HCT116 (cell line): ENCODE results near the gene DOP1A. TPM values are rescaled to one million over a fixed set of nuclear protein-coding genes. Genes with fewer than 3 reads are reported as not detected.

Experiments
- ATAC-seq: fragments of 200-7000 bp; cut with Tn5 transposase; 2 replicates; pipeline ENCODE4 v1.9.1; 2020; ENCODE audit warnings: mild to moderate bottlenecking, moderate library complexity
- BruUV-seq: library from RNA; stranded (reverse); fragments of 400-500 nt; replicated peaks from 2 replicates; lab custom pipeline; 2021; lab: Mats Ljungman, UMichigan
- CTCF ChIA-PET: fragments of 300-600 bp; sonication (Branson Sonifier 250); formaldehyde crosslinking; loops from one replicate; lab custom pipeline; 2021; ENCODE audit warnings: antibody characterized with exemption; lab: Charles Lee
- POLR2A ChIA-PET: fragments of 300-600, 350-600 bp; sonication (Branson Sonifier 250); formaldehyde crosslinking; loops from one replicate; lab custom pipeline; 2021; ENCODE audit warnings: antibody characterized with exemption; lab: Charles Lee
- RAD21 ChIA-PET, 2 experiments: fragments of 300-600 bp; sonication (Branson Sonifier 250); formaldehyde crosslinking; loops; one replicate each; lab custom pipeline; 2023; ENCODE audit warnings: low total read pairs in 2 of 2; ENCODE audit not compliant: uncharacterized antibody in 2 of 2, unreplicated experiment in 2 of 2, low non-redundant PET in 1 of 2; lab: Charles Lee
- DNase-seq: peaks from one replicate; pipeline ENCODE4 v3.0.0-alpha.2; 2010; ENCODE audit warnings: low read depth, low spot score
- H2AFZ ChIP-seq: fragments of 200-600 bp; shearing (Covaris generic), sonication (generic); 2 replicates; pipeline ENCODE4 v1.6.1; 2017; ENCODE audit warnings: low read depth, mixed run types, mixed read lengths, antibody characterized with exemption, low read length; ENCODE audit not compliant: poor library complexity, severe bottlenecking
- H3K27ac ChIP-seq: 2 replicates; pipeline ENCODE4 v1.5.1; 2012; ENCODE audit warnings: low read depth, low read length
- H3K27me3 ChIP-seq: fragments of 200-600 bp; sonication (generic); 2 replicates; pipeline ENCODE4 v1.6.1; 2016; ENCODE audit warnings: mixed run types, low read length, mixed read lengths; ENCODE audit not compliant: insufficient read depth
- H3K36me3 ChIP-seq, 2 experiments: fragments of 200-500 bp in 1 of 2; fragments of 200-600 bp in 1 of 2; sonication (Bioruptor generic) in 1 of 2; sonication (generic) in 1 of 2; 2 replicates each; pipeline versions ENCODE4 v1.5.1 to v1.6.1; 2014 to 2016; ENCODE audit warnings: low read length in 2 of 2, inconsistent platforms in 1 of 2, mixed read lengths in 1 of 2, mixed run types in 1 of 2; ENCODE audit not compliant: insufficient read depth in 2 of 2, control insufficient read depth in 1 of 2
- H3K4me1 ChIP-seq, 2 experiments: fragments of 200-600 bp in 1 of 2; sonication (generic) in 1 of 2; 2 replicates each; pipeline versions ENCODE4 v1.5.1 to v1.6.1; 2012 to 2017; ENCODE audit warnings: low read length in 2 of 2, inconsistent platforms in 1 of 2, mild to moderate bottlenecking in 1 of 2, mixed read lengths in 1 of 2, mixed run types in 1 of 2, moderate library complexity in 1 of 2; ENCODE audit not compliant: insufficient read depth in 2 of 2, control insufficient read depth in 1 of 2
- H3K4me2 ChIP-seq: fragments of 200-600 bp; sonication (generic); 2 replicates; pipeline ENCODE4 v1.6.1; 2017; ENCODE audit warnings: mixed run types, low read length, mixed read lengths
- H3K4me3 ChIP-seq, 2 experiments: fragments of 200-600 bp in 1 of 2; sonication (generic) in 1 of 2; replicated peaks in 1 of 2; 2 replicates each; pipeline ENCODE4 v1.5.1; 2011 to 2016; ENCODE audit warnings: low read length in 2 of 2, control low read depth in 1 of 2, low read depth in 1 of 2, mild to moderate bottlenecking in 1 of 2, mixed read lengths in 1 of 2, mixed run types in 1 of 2
- H3K79me2 ChIP-seq: fragments of 200-600 bp; sonication (generic); 2 replicates; pipeline ENCODE4 v1.6.1; 2017; ENCODE audit warnings: mild to moderate bottlenecking, mixed run types, low read length, moderate library complexity, mixed read lengths; ENCODE audit not compliant: insufficient read depth
- H3K9ac ChIP-seq: fragments of 200-600 bp; sonication (generic); 2 replicates; pipeline ENCODE4 v1.6.1; 2016; ENCODE audit warnings: low read length, mixed read lengths
- H3K9me2 ChIP-seq: fragments of 200-600 bp; sonication (generic), shearing (Covaris generic); 2 replicates; pipeline ENCODE4 v1.6.1; 2017; ENCODE audit warnings: mixed run types, mild to moderate bottlenecking, moderate library complexity; ENCODE audit not compliant: insufficient read depth
- H3K9me3 ChIP-seq, 2 experiments: fragments of 200-500 bp in 1 of 2; fragments of 200-600 bp in 1 of 2; sonication (Bioruptor generic) in 1 of 2; sonication (generic) in 1 of 2; 2 replicates each; pipeline ENCODE4 v1.6.1; 2014 to 2017; ENCODE audit warnings: low read length in 2 of 2, mixed read lengths in 2 of 2, inconsistent platforms in 1 of 2, low read depth in 1 of 2, mild to moderate bottlenecking in 1 of 2, mixed run types in 1 of 2, moderate library complexity in 1 of 2; ENCODE audit not compliant: control insufficient read depth in 1 of 2, insufficient read depth in 1 of 2
- H4K20me1 ChIP-seq: fragments of 200-600 bp; sonication (generic), shearing (Covaris generic); 2 replicates; pipeline ENCODE4 v1.6.1; 2017; ENCODE audit warnings: mixed run types, mild to moderate bottlenecking, moderate library complexity; ENCODE audit not compliant: insufficient read depth
- EZH2 ChIP-seq: fragments of 200-600 bp; sonication (generic); IDR thresholded peaks from 2 replicates; pipeline ENCODE4 v1.6.1; 2017; ENCODE audit warnings: antibody characterized with exemption, mixed run types
- EZH2phosphoT487 ChIP-seq: fragments of 200-600 bp; IDR thresholded peaks from 2 replicates; pipeline ENCODE4 v1.6.1; 2018; ENCODE audit warnings: antibody characterized with exemption, borderline replicate concordance
- MAX ChIP-seq: IDR thresholded peaks from 2 replicates; pipeline ENCODE4 v1.6.1; 2012
- SRF ChIP-seq: IDR thresholded peaks from 2 replicates; pipeline ENCODE4 v1.6.1; 2012; ENCODE audit warnings: low read depth
- ZBTB33 ChIP-seq: IDR thresholded peaks from 2 replicates; pipeline ENCODE4 v1.6.1; 2011; ENCODE audit warnings: mild to moderate bottlenecking, low read length, moderate library complexity; ENCODE audit not compliant: insufficient replicate concordance; ENCODE audit errors: extremely low read depth
- intact Hi-C: fragments of 100-400 bp; cut with micrococcal nuclease; formaldehyde crosslinking; loops from 2 replicates; pipeline ENCODE4 v1.10.0; 2022
- total RNA-seq: library from RNA; stranded (reverse); gene quantifications from one replicate; pipeline ENCODE4 v1.2.1, GENCODE V29; 2021; ENCODE audit not compliant: unreplicated experiment

Gene DOP1A
- total RNA-seq, 1 experiment from 2014 or later = 7.1 TPM

GRCh38 chr6:83042467-83043053 is 24.9 kb upstream of the DOP1A start:
- H3K27me3 ChIP-seq = no peaks in the 10 kb centered on the region
- H3K27ac ChIP-seq = no peak overlapping the region
- no peaks in the 10 kb centered on the region for H3K79me2 ChIP-seq
- ATAC-seq (no peak), DNase-seq (no peak)
- ChIA-PET POLR2A (no interaction called here), RAD21 (no interaction called here), CTCF (no interaction called here)
- no TSS peak for BruUV-seq
- H4K20me1 ChIP-seq = no peaks in the 10 kb centered on the region
- H3K4me1 ChIP-seq = peaks cover 0 to 12% of the 10 kb centered on the region in 2 experiments; a peak in 3 of 4 replicates
- H3K36me3 ChIP-seq = peaks cover 0 to 5% of the 10 kb centered on the region in 2 experiments; a peak in 2 of 4 replicates
- H3K9me3 ChIP-seq = no peaks in the 10 kb centered on the region
- H2AFZ ChIP-seq = no peak overlapping the region
- no peak overlapping the region for H3K9ac ChIP-seq
- no peak for TF ChIP-seq SRF
- no peak for TF ChIP-seq ZBTB33
- no peak for TF ChIP-seq MAX
- no peak for TF ChIP-seq EZH2phosphoT487
- TF ChIP-seq EZH2 = no peak
- H3K9me2 ChIP-seq = no peaks in the 10 kb centered on the region
- no peak overlapping the region for H3K4me3 ChIP-seq
- intact Hi-C loops = no loop called here
- H3K4me2 ChIP-seq = no peak overlapping the region
